K562 (cell line): Measurements from ENCODE around the gene RBFOX2. TPM values are rescaled to one million over a fixed set of nuclear protein-coding genes. Genes with fewer than 3 reads are reported as not detected.
A peak's percentile ranks its signal among the peaks of the same experiment; 100 is the strongest.

Source experiments
- ATF7 ChIP-seq: fragments of 450-650 bp; IDR thresholded peaks from 2 replicates; pipeline ENCODE4 v1.7.1; 2014; ENCODE audit warnings: mild to moderate bottlenecking, moderate library complexity
- CBFA2T2 ChIP-seq: fragments of 450-650 bp; conservative IDR thresholded peaks from 2 replicates; pipeline ENCODE4 v1.6.1; 2017; ENCODE audit warnings: mild to moderate bottlenecking
- MTA2 ChIP-seq: fragments of 450-650 bp; IDR thresholded peaks from 2 replicates; pipeline ENCODE4 v1.6.1; 2016; ENCODE audit warnings: low read depth
- PCBP1 ChIP-seq: fragments of 200-400 bp; formaldehyde crosslinking; IDR thresholded peaks from 2 replicates; pipeline ENCODE4 v1.6.1; 2018; ENCODE audit warnings: mild to moderate bottlenecking, low read depth, low read length; ENCODE audit not compliant: poor library complexity, severe bottlenecking
- SRSF9 ChIP-seq: fragments of 200-400 bp; formaldehyde crosslinking; IDR thresholded peaks from 2 replicates; pipeline ENCODE4 v1.6.1; 2017; ENCODE audit warnings: low read depth, low read length, borderline replicate concordance
- ZKSCAN3 ChIP-seq: fragments of 250-450 bp; sonication (Bioruptor Pico); IDR thresholded peaks from 2 replicates; pipeline ENCODE4 v1.4.0; 2020
- ZNF57 ChIP-seq: fragments of 450-650 bp; formaldehyde crosslinking; IDR thresholded peaks from 2 replicates; pipeline ENCODE4 v1.4.0; 2020; ENCODE audit warnings: mild to moderate bottlenecking, moderate library complexity
- ZNF592 ChIP-seq: fragments of 450-650 bp; IDR thresholded peaks from 2 replicates; pipeline ENCODE4 v1.6.1; 2017; ENCODE audit warnings: antibody characterized with exemption, mild to moderate bottlenecking
- ZNF780A ChIP-seq: fragments of 250-450 bp; sonication (Bioruptor Pico); IDR thresholded peaks from 2 replicates; pipeline ENCODE4 v1.5.0; 2021; ENCODE audit warnings: mild to moderate bottlenecking
- polyA plus RNA-seq, 8 experiments: library from polyadenylated mRNA; depleted of rRNA in 4 of 8; stranded (reverse) in 5 of 8; unstranded in 3 of 8; fragments of >200 nt; fragmentation: Nextera tagmentation in 2 of 8; fragmentation: Illumina TruSeq in 1 of 8; extraction: Ambion mirVana in 2 of 8; extraction: Trizol in 1 of 8; gene quantifications; 2 replicates each; pipeline versions ENCODE4 v1.2.1 to v1.2.3, GENCODE V29; 2011 to 2014; ENCODE audit warnings: inconsistent platforms in 1 of 8, missing spikeins in 1 of 8
- total RNA-seq, 7 experiments: library from RNA; depleted of rRNA in 6 of 7; stranded (reverse); fragments of >200 nt in 6 of 7; fragmentation: Illumina TruSeq in 2 of 7; extraction: Trizol in 2 of 7; gene quantifications; 2 replicates each; pipeline versions ENCODE4 v1.2.1 to v1.2.3, GENCODE V29; 2011 to 2021; ENCODE audit warnings: low replicate concordance in 1 of 7
- TF ChIP-seq, protein P1 (sequence below): fragments of 250-450 bp; sonication (Bioruptor Pico); IDR thresholded peaks from 2 replicates; pipeline ENCODE4 v1.8.0; 2022; ENCODE audit warnings: moderate library complexity, mild to moderate bottlenecking, inconsistent platforms
- TF ChIP-seq, protein P2 (sequence below): sonication (generic); formaldehyde crosslinking; IDR thresholded peaks from 2 replicates; pipeline ENCODE4 v1.8.0; 2022; ENCODE audit warnings: mild to moderate bottlenecking, low read depth, missing genetic modification reagents
- TF ChIP-seq, protein P3 (sequence below), 2 experiments: fragments of 450-650 bp in 1 of 2; sonication (generic) in 1 of 2; formaldehyde crosslinking in 1 of 2; IDR thresholded peaks; 2 replicates each; pipeline versions ENCODE4 v1.7.1 to v1.9.0; 2016 to 2022; ENCODE audit warnings: inconsistent platforms in 1 of 2, mild to moderate bottlenecking in 1 of 2, missing genetic modification reagents in 1 of 2

The RBFOX2 gene
- total and polyA plus RNA-seq, 9 of the 15 experiments (the other 6 are each of a cell fraction or from before 2014, with no cell fraction given): 5.8 to 24.8 (median 14.2) TPM

- TF ChIP-seq, protein P1, sequence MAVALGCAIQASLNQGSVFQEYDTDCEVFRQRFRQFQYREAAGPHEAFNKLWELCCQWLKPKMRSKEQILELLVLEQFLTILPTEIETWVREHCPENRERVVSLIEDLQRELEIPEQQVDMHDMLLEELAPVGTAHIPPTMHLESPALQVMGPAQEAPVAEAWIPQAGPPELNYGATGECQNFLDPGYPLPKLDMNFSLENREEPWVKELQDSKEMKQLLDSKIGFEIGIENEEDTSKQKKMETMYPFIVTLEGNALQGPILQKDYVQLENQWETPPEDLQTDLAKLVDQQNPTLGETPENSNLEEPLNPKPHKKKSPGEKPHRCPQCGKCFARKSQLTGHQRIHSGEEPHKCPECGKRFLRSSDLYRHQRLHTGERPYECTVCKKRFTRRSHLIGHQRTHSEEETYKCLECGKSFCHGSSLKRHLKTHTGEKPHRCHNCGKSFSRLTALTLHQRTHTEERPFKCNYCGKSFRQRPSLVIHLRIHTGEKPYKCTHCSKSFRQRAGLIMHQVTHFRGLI (CRISPR knock-in tag): no peak
- TF ChIP-seq, protein P2, sequence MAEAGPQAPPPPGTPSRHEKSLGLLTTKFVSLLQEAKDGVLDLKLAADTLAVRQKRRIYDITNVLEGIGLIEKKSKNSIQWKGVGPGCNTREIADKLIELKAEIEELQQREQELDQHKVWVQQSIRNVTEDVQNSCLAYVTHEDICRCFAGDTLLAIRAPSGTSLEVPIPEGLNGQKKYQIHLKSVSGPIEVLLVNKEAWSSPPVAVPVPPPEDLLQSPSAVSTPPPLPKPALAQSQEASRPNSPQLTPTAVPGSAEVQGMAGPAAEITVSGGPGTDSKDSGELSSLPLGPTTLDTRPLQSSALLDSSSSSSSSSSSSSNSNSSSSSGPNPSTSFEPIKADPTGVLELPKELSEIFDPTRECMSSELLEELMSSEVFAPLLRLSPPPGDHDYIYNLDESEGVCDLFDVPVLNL (CRISPR knock-in tag): no peak
- TF ChIP-seq SRSF9 (no peak), ZNF780A (CRISPR knock-in tag) (no peak), ATF7 (no peak), CBFA2T2 (0 out of 2 replicates have a peak, but pooled peaks have one; percentile 15), ZKSCAN3 (CRISPR knock-in tag) (no peak), ZNF57 (CRISPR knock-in tag) (no peak), ZNF592 (no peak), PCBP1 (no peak), MTA2 (peak; percentile 28; the same call in 1 of the 2 replicates)
- TF ChIP-seq, protein P3, sequence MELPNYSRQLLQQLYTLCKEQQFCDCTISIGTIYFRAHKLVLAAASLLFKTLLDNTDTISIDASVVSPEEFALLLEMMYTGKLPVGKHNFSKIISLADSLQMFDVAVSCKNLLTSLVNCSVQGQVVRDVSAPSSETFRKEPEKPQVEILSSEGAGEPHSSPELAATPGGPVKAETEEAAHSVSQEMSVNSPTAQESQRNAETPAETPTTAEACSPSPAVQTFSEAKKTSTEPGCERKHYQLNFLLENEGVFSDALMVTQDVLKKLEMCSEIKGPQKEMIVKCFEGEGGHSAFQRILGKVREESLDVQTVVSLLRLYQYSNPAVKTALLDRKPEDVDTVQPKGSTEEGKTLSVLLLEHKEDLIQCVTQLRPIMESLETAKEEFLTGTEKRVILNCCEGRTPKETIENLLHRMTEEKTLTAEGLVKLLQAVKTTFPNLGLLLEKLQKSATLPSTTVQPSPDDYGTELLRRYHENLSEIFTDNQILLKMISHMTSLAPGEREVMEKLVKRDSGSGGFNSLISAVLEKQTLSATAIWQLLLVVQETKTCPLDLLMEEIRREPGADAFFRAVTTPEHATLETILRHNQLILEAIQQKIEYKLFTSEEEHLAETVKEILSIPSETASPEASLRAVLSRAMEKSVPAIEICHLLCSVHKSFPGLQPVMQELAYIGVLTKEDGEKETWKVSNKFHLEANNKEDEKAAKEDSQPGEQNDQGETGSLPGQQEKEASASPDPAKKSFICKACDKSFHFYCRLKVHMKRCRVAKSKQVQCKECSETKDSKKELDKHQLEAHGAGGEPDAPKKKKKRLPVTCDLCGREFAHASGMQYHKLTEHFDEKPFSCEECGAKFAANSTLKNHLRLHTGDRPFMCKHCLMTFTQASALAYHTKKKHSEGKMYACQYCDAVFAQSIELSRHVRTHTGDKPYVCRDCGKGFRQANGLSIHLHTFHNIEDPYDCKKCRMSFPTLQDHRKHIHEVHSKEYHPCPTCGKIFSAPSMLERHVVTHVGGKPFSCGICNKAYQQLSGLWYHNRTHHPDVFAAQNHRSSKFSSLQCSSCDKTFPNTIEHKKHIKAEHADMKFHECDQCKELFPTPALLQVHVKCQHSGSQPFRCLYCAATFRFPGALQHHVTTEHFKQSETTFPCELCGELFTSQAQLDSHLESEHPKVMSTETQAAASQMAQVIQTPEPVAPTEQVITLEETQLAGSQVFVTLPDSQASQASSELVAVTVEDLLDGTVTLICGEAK (IDR thresholded peaks at IDR 0.05): 0 out of 2 replicates have a peak, but pooled peaks have one; percentile 29
- TF ChIP-seq, protein P3 (CRISPR knock-in tag; IDR thresholded peaks at IDR 0.05): no peak
These were observed 26.5 kb downstream of the RBFOX2 start (continued) for GRCh38 chr22:36002084-36002483.
